GM21717 (cell line): ENCODE data around the gene DGKI.
"Not testable (repeated sequence)": the region's sequence is repeated elsewhere in the genome, so short reads cannot be mapped to it uniquely, and the experiment has no call there.

Source experiments
- ATAC-seq: cut with Tn5 transposase; IDR thresholded peaks from one replicate; pipeline ENCODE4 v1.9.1; 2021; ENCODE audit warnings: mild to moderate bottlenecking, moderate library complexity; ENCODE audit not compliant: unreplicated experiment

DGKI gene

GRCh38 chr7:137488038-137488437 is 358.7 kb downstream of the DGKI start:
- ATAC-seq: no peak

DNA sequence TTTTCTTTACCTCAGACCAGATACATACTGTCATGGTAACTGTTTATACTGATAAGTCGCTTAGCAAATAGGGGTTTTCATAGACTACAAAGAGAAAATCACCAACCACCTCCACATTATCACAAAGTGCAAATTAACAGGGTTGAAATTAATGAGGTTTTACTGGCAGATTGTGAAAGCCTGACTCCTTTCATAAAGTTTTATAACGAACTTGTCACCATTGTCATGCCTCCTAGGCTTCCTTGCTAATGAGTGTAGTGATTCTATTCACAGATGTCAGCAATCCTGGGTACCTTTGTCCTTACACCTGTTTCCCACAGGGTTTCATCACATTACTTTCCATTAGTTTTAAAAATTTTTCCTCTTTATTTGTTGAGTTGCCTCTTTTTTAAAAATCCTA is 361.0 kb downstream of the DGKI start:
- ATAC-seq: no peak

DNA sequence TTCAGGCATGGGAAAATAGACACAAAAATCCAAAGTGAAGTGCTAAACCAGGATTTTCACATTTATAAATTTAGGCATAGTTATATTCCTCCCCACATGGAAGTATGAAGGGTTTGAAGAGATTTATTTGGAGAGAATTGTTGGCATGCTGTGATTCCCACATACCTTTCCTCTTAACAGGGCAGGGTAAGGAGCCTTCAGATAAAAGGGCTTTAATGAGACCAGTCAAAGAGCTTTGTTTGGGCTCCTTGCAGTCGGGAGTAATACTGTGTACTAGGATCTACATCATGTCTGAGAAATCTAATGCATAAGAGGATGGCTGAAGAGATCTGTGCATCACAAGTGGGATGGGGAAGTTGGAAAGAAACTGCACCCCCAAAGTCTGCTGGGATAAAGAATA is 362.4 kb downstream of the DGKI start:
- no peak for ATAC-seq

- ATAC-seq: no peak
Measured at GRCh38 chr7:137482466-137482865, 364.3 kb downstream of the DGKI start.

DNA sequence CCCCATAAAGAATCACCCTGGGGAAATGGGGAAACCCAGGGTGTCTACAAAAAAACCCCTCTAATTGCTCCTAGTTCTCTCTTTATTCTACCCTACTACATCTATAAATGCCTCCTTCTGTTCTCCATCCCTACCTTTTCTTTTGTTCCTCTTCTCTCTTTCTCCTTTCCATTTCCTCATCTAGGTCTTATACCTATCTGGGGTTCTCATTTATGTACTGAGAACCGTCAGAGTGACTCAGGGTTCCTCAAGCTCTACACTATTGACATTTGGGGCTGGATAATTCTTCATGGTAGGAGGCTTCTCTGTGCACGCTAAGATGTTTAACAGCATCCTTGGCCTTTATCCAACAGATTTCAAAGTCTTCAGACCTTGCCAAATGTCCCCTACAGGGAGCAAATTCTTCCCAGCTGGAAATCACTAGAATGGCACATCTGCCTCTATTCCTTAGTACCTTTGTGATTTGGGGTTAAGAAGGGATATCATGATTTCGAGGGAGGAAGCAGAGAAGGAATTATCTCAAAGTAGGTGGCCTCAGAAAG is 365.9 kb downstream of the DGKI start:
- no peak for ATAC-seq

DNA sequence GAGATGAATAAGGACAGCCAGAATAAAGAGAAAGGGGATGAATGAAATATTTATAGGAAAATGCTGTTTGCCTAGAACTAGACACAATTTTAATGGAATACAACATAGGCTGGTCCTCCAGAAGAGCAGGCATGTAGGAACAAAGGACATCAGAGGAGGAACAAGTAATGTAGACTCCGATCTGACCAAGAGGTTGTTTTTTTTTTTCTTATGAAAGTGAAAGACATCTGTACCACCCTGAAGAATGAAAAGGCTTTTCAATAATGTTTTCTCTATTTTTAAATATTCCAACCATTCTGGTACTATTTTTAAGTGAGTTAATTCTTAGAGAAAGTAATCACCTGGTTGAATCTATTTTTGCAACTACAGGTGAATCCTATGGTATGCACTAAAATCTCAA is 366.4 kb downstream of the DGKI start:
- ATAC-seq: no peak

DNA sequence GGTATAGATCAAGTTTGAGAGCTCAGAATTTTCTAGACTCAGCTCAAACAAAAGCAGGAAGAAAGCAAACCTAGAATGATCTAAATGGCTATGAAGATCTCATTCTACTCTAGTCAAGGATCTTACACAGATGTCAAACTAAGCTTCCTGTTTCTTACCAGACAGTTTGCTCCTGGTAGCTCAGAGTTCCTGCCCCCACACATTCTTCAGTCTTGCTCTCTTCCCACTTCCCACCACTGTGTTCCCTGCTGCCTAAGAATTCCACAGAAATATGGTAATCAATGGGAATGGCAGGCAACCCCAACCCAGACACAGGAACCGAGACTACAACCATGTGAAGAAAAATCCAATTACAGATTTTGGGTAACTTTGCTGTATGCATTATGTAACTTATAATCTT is 369.8 kb downstream of the DGKI start:
- no peak for ATAC-seq

- ATAC-seq: no peak
Measured at GRCh38 chr7:137475966-137476365, 370.8 kb downstream of the DGKI start.

DNA sequence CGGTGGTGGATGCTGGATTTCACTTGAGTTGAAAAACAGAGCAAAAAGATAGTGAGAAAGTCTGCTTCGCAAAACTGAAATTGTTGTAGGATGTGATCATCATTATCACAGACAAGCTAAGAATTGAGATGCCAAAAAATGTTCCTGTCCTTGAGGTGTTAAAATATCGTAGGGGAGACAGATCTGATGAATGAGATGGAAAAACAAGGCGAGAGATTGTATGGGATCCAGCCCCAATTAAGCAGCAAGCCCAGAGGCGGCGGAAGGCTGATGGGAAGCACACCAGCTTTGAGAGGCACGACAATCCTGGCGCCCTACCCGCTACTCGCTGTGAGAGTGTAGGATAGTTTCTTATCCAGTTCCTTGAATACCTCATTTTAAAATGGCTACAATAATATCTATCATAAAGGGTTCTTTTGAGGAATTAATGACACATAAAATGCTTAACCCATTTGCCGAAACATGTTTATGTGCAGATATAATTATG is 372.2 kb downstream of the DGKI start:
- ATAC-seq: no peak

GRCh38 chr7:137471128-137471527 is 375.6 kb downstream of the DGKI start:
- ATAC-seq: no peak

DNA sequence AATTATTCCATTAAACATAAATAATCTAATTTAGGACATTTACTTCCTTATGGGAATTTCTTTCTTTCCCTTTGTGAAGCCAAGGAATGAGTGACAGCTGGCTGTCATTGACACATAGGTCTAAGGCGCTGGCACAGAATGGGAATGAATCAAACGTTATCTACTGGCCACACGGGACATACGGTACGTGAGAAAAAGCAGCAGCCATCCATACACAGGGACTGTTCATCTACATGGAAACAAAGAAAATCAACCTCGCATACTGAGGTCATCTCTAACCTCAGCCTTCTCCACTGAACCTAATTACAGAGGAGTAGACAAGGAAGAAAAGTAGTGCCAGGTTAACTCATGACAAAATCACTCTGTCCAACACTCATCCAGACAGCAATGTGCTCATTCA is 376.9 kb downstream of the DGKI start:
- no peak for ATAC-seq

DNA sequence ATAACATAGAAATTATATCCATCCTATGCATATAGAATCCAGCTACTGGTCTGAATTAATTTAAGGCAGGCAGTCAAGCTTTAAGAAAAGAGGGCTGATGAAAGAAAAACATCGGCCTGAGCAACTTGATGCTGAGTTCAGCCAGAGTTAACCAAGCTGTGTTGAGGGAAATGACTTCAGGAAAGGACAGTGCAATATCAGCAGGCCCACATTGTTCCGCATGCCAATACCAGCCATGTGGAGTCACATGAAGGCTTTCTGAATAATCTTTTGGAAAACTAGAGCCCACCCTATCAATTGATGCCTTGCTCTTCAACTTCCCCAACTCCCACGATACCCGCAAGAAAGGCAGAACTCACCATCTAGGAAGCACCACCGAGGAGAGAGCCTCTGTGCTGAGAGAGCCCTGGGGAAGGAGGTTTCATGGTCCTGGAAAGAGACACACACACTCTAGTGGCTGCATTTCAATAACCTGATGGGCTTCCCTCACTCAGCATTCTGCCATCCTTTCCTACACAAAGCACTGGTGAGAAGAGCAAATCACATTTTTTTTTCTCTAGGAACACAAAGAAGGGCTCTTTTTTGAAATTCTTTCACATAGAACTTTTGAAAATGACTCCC is 377.5 kb downstream of the DGKI start:
- no peak for ATAC-seq

GRCh38 chr7:137462847-137463246 is 383.9 kb downstream of the DGKI start:
- ATAC-seq: no peak

DNA sequence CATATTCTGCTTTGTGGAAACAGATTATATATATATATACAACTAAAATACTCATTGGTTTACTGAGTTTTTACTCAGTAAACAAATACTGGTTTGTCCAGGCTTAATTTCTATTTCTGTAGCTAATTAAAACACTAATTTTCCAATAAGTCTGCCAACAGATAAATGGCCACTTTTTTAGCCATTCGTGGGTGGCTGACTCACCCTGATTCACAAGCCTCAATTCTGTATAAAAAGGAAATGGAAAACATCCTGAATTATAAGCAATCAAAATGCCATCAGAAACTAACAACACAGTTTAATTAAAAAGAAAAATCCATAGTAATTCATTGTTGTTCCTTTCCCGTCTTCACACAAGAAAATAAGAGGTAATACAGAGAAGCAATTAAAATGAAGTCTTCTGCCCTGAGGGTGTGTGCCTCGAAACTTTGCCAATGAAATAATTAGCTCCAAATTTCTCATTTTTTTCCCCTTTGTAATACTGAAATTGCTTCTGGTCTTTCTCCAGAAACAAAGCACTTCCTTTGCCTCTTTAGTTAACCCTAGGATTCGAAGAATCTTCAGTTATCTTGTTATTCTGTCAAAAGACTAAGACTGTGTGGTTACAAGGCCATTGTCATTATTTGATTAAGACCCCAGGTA is 384.6 kb downstream of the DGKI start:
- no peak for ATAC-seq

DNA sequence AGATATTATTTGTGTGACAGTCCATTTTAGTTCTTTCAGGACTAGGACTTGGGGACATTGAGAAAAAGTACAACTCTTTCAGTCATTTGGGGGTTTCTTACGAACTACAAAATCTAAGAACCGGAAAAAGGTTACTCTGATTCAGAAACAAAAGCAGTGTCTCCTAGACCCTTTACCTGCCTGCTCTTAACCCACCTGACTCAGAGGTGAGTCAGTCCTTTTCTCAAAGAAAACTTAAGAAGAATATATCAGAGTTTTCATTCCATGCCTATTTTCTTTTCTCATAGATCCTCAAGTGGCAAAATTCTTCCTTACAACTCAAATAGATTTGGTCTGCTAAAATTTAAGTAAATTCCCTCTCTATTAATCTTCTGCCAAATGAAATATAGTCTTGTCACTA is 388.4 kb downstream of the DGKI start:
- no peak for ATAC-seq

GRCh38 chr7:137454767-137455166 is 392.0 kb downstream of the DGKI start:
- no peak for ATAC-seq

DNA sequence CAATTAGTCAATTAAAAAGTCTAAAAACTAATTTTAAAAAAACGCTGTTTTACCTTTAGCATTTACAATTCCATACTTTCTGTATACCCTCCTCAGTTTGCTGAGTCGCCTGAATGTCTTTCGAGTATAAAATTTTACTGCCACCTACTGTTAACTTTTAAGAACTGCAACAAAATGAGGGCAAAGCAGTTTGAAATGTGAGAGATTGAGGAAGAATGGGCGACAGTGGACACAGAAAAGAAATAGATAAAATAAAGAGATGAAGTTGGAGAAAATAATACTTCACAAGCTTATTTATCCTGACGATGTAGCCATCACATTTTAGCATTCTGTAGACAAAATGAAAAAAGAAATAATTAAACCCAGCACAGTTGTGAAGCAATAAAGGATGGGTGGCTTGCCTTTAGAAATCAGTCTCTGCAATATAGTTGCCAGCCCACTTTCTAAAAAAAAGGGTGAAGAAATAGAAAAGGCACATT is 392.5 kb downstream of the DGKI start:
- peak; percentile 71 for ATAC-seq

DNA sequence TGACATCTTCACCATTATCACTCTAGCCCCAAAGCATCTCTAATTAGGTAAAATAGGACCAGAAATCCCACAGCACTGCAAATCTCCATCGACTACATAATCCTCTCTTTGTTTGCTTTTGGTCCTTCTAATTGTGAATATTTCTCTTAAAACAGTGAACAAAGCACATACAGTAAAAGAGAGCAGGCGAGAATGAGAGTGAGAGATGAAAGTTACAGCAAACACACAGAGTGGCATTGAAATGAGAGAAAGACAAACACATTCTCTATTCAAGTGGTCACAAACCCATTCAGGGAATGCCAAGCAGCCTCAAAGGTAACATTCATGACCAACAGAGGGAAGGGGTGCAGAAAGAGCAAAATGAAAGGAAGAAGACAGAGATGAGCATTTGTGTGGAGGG is 393.4 kb downstream of the DGKI start:
- ATAC-seq: no peak

- ATAC-seq: no peak
Measured at GRCh38 chr7:137449016-137449415, 397.8 kb downstream of the DGKI start.

DNA sequence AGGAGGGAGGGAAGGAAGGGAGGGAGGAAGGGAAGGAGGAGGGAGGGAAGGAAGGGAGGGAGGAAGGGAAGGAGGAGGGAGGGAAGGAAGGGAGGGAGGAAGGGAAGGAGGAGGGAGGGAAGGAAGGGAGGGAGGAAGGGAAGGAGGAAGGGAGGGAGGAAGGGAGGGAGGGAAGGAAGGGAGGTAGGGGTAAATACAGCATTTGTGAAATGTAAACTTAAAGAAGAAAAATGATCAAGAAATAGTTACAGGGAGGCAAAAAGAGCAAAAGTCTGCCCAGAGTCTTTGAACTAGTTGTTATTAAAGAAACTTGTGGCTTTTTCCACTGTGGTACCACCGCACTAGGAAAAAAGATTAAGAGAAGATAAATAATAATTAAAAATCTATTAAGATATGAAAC is 398.2 kb downstream of the DGKI start:
- not testable (repeated sequence) for ATAC-seq

DNA sequence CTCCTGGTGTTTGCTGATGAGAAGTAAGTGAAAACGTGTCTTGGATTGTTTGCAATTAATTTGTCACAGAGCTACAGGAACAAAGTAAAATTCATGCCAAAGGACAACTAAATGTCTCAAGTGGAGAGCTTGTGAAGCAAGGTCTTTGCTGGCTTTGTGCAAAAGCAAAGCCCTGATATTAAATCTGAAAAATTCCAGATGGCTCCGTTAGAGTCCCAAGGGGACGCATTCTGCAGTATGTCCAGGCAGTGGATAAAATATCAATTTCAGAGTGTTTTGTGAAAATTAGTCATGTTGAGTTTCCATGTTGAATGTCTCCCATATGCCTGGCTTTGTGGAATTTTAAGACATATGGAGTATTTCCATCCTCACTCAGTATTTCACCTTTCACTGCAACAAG is 400.7 kb downstream of the DGKI start:
- no peak for ATAC-seq

DNA sequence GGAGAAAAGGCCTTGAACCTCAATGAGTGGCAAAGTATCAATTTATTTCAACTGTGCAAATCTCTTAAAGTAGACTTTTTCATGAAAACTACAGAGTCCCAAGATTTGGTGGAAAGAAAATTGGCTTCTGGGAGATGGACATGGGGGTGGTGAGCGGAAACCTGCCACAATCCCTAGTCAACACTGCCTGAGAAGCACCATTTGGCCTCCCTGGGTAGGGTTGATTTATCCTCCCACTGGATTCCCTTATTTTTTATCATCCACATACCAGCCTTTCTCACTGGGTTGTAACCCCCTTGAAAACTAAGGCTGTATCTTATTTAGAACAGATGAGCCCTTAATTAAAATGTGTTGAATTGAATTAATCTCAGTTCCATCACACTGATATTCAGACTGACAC is 401.5 kb downstream of the DGKI start:
- no peak for ATAC-seq
